ENCODE results near the gene TMEM14B. TPM values are rescaled to one million over a fixed set of nuclear protein-coding genes. Genes with fewer than 3 reads are reported as not detected.

Gene TMEM14B
- total and polyA plus RNA-seq, 9 of the 15 experiments (the other 6 are each of a cell fraction or from before 2014, with no cell fraction given): 174 to 862 (median 263) TPM

DNA sequence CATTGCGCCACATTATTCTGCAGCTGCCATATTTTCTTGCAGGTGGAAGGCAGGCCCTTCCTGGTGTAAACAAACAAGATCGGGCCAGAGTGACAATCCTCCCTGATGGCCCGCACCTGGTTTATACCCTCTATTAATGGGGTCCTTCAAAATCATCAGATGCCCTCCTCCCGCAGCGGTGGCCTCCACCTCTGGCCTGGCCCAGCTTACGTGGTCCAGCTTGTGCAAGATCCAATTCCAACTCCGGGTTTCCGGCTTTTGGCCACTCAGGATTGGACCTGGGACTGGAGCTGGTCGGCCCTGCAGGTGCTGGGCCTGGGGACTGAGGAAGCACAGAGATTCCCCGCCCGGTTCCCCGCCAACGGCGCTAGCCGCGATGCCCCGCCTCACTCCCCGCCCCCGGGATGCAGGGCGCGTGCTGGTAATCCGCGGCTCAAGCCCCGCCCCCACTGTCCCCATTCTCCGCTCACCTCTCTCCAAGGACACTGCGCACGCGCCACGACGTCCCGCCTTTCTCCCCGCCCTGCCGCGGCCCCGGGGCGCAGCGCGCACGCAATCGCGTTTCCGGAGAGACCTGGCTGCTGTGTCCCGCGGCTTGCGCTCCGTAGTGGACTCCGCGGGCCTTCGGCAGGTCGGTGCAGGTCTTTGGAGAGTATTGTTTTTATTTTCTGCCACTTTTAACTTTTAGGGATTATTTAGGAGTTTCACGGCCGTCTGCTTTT is at the start of gene TMEM14B (continued):
- TF ChIP-seq SIX5 (IDR thresholded peaks at IDR 0.05; ENCODE audit: borderline replicate concordance in 1 of 2, insufficient read depth in 1 of 2, low read depth in 1 of 2, low read length in 2 of 2) (no peak), FOXJ2 (tag; IDR thresholded peaks at IDR 0.05) (peak; percentile 61; the same call in 1 of the 2 replicates), ZSCAN29 (IDR thresholded peaks at IDR 0.05) (peak; percentile 25; the same call in 1 of the 2 replicates), PHF21A (IDR thresholded peaks at IDR 0.05; ENCODE audit: borderline replicate concordance, low read depth) (no peak; the same call in 1 of the 2 replicates), ZNF79 (CRISPR knock-in tag; IDR thresholded peaks at IDR 0.05; ENCODE audit: low read depth) (no peak), SMARCE1 (IDR thresholded peaks at IDR 0.05) (no peak; the same call in 1 of the 2 replicates), CBX1 (IDR thresholded peaks at IDR 0.05; ENCODE audit: low read depth) (0 out of 2 replicates have a peak, but pooled peaks have one; percentile 72), MCM7 (IDR thresholded peaks at IDR 0.05) (no peak), KDM5B (IDR thresholded peaks at IDR 0.05; ENCODE audit: insufficient replicate concordance, low read depth, low read length) (peak; percentile 90), KLF16 (IDR thresholded peaks at IDR 0.05) (no peak), ZNF274 (IDR thresholded peaks at IDR 0.05; ENCODE audit: borderline replicate concordance, low read depth, low read length) (peak; percentile 56; the same call in 1 of the 2 replicates), NFATC3 (IDR thresholded peaks at IDR 0.05) (no peak), SIN3B (IDR thresholded peaks at IDR 0.05; ENCODE audit: low read depth) (no peak), ZNF57 (CRISPR knock-in tag; IDR thresholded peaks at IDR 0.05) (no peak), ZBTB8A (IDR thresholded peaks at IDR 0.05; ENCODE audit: partially characterized antibody) (no peak)
- TF ChIP-seq, protein P1, sequence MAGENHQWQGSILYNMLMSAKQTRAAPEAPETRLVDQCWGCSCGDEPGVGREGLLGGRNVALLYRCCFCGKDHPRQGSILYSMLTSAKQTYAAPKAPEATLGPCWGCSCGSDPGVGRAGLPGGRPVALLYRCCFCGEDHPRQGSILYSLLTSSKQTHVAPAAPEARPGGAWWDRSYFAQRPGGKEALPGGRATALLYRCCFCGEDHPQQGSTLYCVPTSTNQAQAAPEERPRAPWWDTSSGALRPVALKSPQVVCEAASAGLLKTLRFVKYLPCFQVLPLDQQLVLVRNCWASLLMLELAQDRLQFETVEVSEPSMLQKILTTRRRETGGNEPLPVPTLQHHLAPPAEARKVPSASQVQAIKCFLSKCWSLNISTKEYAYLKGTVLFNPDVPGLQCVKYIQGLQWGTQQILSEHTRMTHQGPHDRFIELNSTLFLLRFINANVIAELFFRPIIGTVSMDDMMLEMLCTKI (IDR thresholded peaks at IDR 0.05; ENCODE audit: partially characterized antibody): no peak
- TF ChIP-seq, protein P2, sequence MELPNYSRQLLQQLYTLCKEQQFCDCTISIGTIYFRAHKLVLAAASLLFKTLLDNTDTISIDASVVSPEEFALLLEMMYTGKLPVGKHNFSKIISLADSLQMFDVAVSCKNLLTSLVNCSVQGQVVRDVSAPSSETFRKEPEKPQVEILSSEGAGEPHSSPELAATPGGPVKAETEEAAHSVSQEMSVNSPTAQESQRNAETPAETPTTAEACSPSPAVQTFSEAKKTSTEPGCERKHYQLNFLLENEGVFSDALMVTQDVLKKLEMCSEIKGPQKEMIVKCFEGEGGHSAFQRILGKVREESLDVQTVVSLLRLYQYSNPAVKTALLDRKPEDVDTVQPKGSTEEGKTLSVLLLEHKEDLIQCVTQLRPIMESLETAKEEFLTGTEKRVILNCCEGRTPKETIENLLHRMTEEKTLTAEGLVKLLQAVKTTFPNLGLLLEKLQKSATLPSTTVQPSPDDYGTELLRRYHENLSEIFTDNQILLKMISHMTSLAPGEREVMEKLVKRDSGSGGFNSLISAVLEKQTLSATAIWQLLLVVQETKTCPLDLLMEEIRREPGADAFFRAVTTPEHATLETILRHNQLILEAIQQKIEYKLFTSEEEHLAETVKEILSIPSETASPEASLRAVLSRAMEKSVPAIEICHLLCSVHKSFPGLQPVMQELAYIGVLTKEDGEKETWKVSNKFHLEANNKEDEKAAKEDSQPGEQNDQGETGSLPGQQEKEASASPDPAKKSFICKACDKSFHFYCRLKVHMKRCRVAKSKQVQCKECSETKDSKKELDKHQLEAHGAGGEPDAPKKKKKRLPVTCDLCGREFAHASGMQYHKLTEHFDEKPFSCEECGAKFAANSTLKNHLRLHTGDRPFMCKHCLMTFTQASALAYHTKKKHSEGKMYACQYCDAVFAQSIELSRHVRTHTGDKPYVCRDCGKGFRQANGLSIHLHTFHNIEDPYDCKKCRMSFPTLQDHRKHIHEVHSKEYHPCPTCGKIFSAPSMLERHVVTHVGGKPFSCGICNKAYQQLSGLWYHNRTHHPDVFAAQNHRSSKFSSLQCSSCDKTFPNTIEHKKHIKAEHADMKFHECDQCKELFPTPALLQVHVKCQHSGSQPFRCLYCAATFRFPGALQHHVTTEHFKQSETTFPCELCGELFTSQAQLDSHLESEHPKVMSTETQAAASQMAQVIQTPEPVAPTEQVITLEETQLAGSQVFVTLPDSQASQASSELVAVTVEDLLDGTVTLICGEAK (IDR thresholded peaks at IDR 0.05): peak; percentile 74
- TF ChIP-seq, protein P2 (CRISPR knock-in tag; IDR thresholded peaks at IDR 0.05): no peak
